HG03064 (cell line): ENCODE measurements around the gene CCNYL1.
A peak's percentile ranks its signal among the peaks of the same experiment; 100 is the strongest.

ENCODE experiments used
- ATAC-seq: cut with Tn5 transposase; IDR thresholded peaks from one replicate; pipeline ENCODE4 v1.9.1; 2021; ENCODE audit warnings: low read depth; ENCODE audit not compliant: unreplicated experiment

CCNYL1 gene

DNA sequence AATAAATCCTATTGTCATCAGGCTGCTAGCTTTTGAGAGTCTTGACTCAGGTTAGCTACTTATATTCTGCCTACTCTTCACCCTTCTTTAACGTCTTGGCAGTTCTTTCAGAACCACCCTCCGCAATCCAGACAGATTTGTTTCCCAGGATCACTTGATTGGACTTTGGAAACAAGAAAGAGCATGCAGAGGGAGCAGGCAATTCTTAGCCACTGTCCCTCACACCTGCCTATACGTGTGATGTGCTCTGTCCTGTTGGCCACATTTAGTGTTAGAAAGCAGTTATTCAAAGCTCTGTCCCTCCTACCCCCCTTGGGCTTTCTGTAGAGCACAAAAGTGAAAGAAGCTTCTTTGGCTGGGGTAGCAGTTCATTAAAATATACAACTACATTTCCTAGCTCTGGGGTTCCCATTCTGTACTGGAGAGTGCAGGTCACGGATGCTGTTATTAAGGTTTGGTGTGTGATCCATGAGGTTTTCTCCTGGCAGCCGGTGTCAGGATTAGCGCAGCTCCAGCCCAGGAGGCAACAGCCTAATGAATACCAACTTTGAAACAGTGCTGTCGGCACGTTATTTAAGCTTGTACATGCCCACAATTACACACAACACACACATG lies 52.0 kb downstream of the CCNYL1 start:
- no peak for ATAC-seq

DNA sequence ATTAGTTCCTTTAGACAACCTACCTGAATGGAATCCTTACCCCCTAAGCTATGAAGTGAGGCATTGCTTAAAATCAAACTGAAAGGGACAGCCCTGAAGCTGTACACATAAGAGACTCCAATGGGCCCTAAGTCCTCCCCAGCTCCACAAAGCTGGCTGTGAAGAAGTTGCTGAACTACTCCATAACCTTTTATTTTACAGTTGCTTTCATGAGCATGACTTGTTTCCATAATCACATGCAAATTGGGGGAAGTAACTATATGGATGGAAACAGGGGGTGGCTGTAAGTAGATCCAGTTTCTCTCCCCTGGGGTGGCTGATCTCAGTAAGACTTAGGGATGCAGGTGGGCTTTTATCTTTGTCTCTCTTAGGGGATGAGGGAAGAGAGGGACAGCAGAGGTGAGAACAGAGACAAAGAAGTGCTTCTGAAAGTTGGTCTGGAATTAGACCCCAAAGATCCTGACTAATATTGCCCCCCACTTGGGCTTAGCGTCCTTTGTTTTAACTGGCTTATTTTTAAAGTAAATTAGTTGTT lies 52.7 kb downstream of the CCNYL1 start:
- no peak for ATAC-seq

DNA sequence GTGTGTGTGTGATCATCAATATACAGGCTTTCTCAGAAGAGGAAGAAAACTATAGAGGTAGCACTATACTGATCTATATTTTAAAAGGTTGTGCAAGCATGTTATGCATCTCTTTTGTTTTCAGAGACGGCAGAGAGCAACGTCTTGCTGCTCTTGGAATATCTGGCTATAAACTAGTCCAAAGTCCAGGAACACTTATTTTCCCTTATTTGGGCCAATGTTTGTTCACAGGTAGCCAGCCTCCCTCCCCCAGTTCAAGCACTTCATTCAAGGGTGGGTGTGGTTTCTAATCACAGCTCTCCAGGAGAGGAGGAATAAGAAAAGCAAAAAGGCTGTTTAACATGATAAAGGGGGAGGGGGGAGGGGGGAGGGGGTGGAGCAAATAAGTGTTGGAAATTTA lies 54.1 kb downstream of the CCNYL1 start:
- no peak for ATAC-seq

- ATAC-seq, result no peak
Measured at GRCh38 chr2:207766041-207766551, 54.7 kb downstream of the CCNYL1 start.

DNA sequence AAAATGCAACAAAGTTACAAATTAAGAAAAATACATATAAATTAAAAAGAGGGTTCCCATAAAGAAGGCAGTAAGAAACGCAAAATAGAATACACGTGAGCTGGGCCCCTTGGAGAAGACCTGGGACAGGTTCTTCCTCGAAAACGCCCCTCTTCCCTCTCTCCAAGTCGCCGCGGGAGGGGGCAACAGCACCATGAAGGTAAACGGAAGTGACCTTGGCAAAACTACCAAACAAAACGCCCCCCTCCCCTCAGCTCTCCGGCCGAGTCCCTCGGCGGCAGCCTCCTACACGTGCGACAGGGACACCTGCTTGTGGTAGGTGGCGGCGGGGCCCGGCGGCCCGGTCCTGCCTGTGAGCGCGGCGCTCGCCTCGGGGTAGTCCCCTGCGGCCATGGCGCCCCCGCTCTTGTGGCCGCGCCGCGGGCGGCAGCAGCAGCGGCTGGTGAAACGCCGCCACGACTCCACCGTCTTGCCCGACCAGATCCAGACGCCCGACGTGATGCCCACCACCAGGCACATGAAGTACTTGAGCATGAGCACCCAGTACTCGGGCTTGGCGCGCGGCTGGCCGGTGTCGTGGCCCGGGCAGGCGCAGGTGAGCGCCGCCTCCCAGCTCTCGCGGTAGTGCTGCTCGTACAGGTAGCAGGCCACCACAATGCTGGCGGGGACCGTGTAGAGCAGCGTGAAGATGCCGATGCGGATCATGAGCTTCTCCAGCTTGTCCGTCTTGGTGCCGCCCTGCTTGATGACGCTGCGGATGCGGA lies 55.4 kb downstream of the CCNYL1 start:
- no peak for ATAC-seq

GRCh38 chr2:207767461-207768167 lies 56.2 kb downstream of the CCNYL1 start:
- no peak for ATAC-seq

GRCh38 chr2:207768168-207768865 lies 56.9 kb downstream of the CCNYL1 start:
- no peak for ATAC-seq

GRCh38 chr2:207768866-207769596 lies 57.6 kb downstream of the CCNYL1 start:
- peak; percentile 13 for ATAC-seq

- ATAC-seq, result no peak
Measured at GRCh38 chr2:207770602-207771404, 59.4 kb downstream of the CCNYL1 start.

DNA sequence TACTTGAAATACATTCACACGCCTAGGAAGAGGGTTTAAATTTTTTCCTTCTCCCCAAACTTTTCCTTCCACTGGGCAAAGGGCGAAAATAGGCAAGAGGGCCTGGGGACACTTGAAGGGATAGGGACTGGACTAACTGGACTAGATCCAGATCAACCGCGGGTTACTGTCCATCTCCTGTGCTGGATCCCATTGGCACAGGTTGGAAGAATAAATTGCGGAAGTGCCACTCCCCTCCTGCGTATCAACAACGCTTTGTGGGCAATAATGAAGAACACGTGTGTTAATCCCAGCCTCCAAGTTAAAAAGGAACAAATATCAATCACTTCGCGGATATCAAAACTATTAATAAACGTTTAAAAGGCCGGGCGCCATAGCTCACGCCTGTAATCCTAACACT lies 60.0 kb downstream of the CCNYL1 start:
- no peak for ATAC-seq

DNA sequence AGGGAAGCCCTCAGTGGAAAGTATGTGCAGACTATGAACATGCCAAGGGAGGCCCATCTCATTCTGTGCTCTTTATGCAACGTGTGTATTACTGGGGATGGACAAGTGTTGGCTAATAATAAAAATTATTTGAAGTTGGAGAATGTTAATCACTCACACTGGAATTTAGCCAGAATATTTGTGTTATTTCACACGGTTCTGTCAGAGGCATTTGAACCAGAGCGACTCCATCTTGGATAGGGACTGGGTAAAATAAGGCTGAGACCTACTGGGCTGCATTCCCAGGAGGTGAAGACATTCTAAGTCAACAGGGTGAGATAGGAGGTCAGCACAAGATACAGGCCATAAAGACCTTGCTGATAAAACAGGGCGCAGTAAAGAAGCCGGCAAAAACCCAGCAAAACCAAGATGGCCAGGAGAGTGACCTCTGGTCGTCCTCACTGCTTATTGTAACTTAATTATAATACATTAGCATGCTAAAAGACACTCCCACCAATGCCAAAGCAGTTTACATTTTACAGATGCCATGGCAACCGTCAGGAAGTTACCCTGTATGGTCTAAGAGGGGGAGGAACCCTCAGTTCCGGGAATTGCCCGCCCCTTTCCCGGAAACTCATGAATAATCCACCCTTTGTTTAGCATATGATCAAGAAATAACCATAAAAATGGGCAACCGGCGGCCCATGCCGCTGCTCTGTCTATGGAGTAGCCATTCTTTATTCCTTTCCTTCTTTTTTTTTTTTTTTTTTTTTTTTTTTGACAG lies 60.8 kb downstream of the CCNYL1 start:
- ATAC-seq, result no peak

- ATAC-seq, result no peak
Measured at GRCh38 chr2:207772844-207773205, 61.4 kb downstream of the CCNYL1 start.

GRCh38 chr2:207775473-207775872 lies 64.0 kb downstream of the CCNYL1 start:
- no peak for ATAC-seq

DNA sequence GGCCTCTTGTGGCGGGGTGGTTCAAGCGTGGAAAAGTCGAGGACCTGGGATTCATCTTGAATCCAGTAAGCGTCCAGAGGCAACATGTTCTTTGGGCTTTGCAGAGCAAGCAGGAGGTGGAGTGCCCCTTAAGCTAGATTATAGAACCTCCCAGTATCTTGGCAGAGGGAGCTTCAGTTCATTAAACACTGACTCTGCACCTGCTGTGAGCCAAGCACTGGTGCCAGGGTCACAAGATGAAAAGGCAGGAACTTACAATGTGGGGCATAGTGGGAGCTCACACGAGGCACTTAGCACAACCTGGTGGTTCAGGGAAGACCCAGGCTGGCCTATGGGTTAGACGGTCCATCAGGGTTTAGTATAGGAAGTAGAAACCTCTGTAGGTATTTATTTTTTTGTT lies 65.7 kb downstream of the CCNYL1 start:
- ATAC-seq, result no peak

- ATAC-seq, result no peak
Measured at GRCh38 chr2:207778298-207778882, 67.0 kb downstream of the CCNYL1 start.

DNA sequence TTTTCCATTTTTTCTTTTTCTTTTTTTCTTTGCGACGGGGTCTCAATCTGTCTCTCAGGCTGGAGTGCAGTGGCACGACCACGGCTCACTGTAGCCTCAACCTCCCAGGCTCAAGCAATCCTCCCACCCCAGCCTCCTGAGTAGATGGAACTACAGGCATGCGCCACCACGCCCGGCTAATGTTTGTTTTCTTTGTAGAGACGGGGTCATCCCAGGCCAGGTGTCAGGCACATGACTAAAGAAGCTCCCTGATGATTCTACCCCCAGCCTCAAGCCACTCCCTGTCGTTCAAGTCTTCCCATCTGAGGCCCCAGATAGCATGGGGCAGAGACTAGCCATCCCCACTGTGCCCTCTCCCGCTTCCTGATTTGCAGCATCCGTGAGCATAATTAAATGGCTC lies 68.1 kb downstream of the CCNYL1 start:
- no peak for ATAC-seq

DNA sequence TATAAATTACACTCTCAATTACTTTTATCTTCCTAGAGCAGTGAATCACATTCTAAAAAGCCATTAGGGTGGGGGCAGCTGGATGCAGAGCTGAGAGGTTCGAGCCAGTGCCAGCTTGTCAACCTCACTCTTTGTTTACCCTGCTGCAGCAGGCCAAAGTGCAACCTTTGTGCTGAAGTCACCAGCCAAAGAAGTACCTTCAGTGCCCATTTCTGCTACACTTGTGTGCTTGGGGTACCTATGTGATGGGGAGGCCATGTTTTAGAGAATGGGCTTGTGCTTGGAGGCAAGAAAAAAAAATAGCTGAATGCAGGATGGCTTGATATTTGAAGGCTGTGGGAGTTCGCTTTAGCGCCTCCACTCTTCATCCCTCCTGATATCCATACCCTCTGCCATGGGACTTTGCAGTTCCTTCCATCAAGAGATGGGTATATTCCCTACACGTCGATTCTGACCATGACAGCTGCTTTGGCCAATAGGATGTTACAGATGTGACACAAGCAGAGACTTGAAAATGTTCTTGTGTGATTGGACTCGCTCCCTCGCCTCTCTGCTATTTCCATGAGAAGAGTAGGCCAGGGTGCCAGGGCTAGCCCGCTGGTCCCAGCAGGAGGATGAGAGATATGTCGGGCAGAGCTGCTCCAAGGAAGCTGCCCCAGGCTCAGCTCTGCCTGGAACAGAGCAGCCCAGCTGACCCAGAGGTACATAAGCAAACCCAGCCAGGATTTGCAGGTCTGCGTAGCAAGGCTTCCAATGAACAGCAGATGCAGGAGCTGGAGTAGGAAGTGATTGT lies 71.0 kb downstream of the CCNYL1 start:
- ATAC-seq, result no peak
